HG03571 (cell line): ENCODE measurements around the gene KCNE5.
"Not testable (repeated sequence)": the region's sequence is repeated elsewhere in the genome, so short reads cannot be mapped to it uniquely, and the experiment has no call there.

Source experiments
- ATAC-seq: cut with Tn5 transposase; IDR thresholded peaks from one replicate; pipeline ENCODE4 v1.9.1; 2021; ENCODE audit not compliant: unreplicated experiment

Gene KCNE5

DNA sequence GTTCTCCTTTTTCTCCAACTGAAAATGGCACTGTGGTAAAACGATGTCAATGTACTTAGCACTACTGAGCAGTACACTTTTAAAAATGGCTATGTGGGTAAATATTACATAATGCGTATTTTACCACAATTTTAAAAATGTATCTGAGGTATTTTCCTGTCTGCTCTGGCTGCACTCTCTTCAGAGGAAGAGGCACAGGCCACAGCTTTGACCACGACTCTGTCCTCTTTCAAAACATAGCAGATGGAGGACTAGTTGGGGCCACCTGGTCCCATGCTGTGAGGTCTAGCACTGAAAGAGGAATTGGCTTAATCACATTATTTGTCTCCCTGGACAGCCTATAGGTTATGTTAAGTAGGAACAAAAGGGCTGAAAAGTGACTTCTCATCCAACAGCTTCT is 5.2 kb downstream of the KCNE5 start:
- ATAC-seq = no peak

DNA sequence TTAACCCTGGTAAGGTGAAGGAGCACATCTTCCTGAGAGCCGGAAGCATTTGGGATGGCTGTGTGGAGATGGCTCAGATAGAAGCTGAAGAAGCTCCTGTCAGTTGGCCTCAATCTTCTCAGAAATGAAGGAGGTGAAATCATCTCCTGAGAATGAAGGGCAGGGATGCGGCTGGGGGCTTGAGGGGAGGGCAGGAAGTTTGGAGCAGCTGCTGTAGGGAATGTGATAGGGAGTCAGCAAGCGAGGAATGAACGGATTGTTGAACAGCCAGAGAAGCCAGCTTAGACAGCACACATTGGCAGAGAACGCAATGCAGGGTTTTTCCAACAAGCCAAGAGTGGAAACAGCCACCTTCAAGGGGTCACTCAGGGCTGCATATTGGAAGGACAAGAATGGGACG is 10.0 kb downstream of the KCNE5 start:
- no peak for ATAC-seq

DNA sequence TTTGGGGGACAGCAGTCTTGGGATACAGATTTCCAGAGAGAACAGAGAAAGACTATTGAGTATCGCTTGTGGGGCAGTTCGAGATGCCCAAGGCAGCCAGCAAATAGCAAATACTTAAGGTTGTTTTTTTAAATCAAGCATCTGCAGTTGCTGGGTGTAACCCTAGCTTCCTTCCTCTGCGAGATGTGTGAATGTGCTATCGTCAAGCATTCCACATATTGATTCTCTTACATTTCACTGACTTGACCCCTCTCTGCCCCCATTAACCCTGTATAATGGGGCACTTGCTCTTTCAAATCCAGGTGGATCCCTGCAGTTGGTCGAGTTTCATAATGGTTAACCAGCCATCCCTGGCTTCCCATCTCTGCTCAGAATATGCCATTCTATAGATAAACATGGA is 23.5 kb downstream of the KCNE5 start:
- no peak for ATAC-seq

DNA sequence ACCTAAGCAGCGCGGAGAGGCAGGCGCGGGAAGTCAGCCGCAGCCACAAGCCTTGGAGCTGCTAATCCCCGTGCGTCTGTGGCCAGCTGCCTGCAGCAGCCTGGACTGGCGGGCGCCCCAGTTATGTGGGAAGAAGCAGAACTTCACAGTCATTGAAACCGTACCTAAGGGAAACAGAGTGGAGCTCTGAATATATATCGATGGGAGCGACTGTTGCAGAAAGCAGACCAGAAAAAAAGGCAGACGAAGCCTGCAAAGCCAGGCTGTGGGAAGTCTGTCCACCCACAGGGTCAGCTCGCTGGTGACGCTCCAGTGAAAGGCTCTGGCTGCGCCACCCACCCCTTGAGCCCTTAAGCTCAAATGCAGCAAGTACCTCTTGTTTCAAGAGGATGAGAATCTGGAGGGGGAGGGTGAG is 24.7 kb downstream of the KCNE5 start:
- no peak for ATAC-seq

DNA sequence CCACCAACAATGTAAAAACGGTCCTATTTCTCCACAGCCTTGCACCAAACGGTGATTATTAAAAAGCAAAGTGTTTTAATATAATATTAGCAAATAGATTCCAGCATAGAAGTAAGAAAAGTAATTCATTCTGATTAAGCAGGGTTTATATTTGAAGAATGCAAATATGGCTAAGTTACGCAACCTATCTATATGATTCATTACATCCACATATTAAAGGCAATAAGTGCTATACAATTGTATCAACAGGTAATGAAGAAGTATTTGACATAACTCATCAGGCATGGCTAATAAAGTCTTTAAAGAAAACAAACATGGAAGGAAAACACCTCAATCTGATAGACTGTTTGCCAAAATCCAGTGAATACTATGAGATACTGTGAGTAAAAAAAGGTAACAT is 29.0 kb downstream of the KCNE5 start:
- no peak for ATAC-seq

DNA sequence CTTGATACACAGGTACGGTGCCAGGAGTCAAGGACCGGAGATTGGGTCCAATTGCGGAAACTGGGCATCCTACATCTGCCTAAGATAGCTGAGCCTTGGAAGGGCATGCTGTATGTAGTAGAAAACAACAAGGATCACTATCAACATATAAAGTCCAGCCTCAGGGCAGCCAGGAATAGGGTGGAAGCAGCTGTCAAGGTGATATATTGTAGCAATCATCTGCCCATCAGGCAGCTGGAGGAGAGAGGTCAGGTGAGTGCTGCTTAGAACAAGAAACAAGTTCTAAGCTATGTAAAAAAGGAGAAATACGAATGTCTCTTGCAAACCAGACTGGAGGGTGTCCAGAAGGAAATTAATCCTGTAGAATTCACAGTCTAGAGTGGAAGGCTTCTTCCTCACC is 34.8 kb downstream of the KCNE5 start:
- no peak for ATAC-seq

DNA sequence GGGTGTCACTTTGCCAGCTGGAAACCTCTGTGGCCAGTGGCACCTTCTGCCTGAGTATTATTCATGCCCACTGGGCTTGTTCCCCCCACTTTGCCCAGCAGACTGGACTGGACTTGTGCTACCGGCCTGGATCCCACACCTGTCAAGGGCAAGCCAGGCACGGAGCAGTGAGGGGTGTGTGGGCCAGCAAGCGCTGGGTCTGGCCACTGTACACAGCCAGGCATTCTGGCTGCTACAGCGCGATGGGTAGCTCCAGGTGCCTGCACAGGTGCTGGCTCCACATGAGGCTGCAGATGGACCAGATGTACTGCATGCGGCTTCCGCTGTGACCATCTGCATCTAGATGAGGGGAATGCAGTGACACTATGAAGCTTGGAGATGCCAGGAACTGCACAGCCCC is 39.5 kb downstream of the KCNE5 start:
- no peak for ATAC-seq

DNA sequence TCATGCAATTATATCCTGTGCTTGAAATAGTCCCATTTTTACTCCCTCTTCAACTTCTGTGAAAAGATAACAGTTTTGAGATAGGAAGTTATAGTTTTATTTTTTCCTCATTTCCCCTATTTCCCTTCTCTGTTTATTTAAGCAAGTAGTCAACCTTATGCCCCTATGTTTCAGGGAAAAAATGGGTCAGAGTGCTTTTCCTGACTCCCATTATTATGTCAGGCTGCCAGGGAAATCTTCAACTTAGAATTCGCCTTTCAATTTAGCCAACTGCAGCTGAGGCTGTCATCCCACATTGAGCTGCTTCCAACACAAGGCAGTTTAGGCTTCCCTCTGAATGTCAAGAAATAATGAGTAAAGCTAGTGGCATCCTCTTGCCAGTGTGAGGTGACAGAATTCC is 46.1 kb downstream of the KCNE5 start:
- ATAC-seq = no peak

DNA sequence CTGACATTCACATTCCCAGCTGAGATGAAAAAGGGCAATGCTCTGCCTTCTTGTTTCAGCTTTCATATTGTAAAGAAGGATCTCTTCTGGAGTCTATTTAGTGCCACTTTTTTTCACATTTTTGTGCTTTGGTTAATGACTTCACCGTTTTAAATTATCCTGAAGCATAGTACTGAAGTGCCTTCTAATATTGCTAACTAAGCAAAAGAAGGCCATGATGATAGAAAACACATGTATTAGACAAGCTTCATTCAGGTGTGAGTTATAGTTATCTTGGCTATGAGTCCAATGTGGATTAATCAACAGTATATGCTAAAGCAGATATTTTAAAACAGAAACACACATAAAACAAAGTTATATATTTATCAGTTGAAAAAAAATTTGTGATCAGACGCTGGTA is 47.9 kb downstream of the KCNE5 start:
- no peak for ATAC-seq

DNA sequence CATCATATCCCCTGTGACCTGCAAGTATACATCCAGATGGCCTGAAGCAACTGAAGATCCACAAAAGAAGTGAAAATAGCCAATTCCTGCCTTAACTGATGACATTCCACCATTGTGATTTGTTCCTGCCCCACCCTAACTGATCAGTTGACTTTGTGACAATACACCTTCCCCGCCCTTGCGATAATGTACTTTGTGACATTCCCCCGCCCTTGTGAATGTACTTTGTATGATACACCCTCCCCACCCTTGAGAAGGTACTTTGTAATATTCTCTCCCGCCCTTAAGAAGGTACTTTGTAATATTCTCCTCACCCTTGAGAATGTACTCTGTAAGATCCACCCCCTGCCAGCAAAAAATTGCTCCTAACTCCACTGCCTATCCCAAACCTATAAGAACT is 48.9 kb downstream of the KCNE5 start:
- not testable (repeated sequence) for ATAC-seq
